Stimulated activated effector memory CD8-positive, alpha-beta T cell treated with anti-CD3 and anti-CD28 coated beads, Interleukin-12 subunit alpha, Interleukin-12 subunit beta, amount 100 ng/mL, for 72 hours (primary cell): ENCODE data around the gene MIA.
A peak's percentile ranks its signal among the peaks of the same experiment; 100 is the strongest.
"Not testable (repeated sequence)": the region's sequence is repeated elsewhere in the genome, so short reads cannot be mapped to it uniquely, and the experiment has no call there.

Experiments used
- ATAC-seq: fragments of 150-1000 bp; cut with Tn5 transposase; 2 replicates; pipeline ENCODE4 v1.10.0; 2021
- DNase-seq, 2 donors: peaks; one replicate each; pipeline ENCODE4 v3.0.0; 2021 to 2022; ENCODE audit warnings: low spot score in 2 of 2
- H3K27ac Mint-ChIP-seq: one replicate; pipeline ENCODE4 v1.8.0; 2022; ENCODE audit warnings: mild to moderate bottlenecking, mixed read lengths
- H3K36me3 Mint-ChIP-seq: one replicate; pipeline ENCODE4 v1.8.0; 2022; ENCODE audit warnings: mild to moderate bottlenecking, mixed read lengths
- H3K4me1 Mint-ChIP-seq: one replicate; pipeline ENCODE4 v1.8.0; 2022; ENCODE audit warnings: mixed read lengths
- H3K4me3 Mint-ChIP-seq: one replicate; pipeline ENCODE4 v1.8.0; 2022; ENCODE audit warnings: mild to moderate bottlenecking, mixed read lengths
- H3K9me3 Mint-ChIP-seq: one replicate; pipeline ENCODE4 v1.8.0; 2022; ENCODE audit warnings: mixed read lengths

The MIA gene

GRCh38 chr19:40803170-40803856, 28.0 kb downstream of the MIA start:
- H3K9me3 Mint-ChIP-seq: no peaks in the 10 kb centered on the region
- DNase-seq (no peak), ATAC-seq (no peak)
- peaks cover 84% of the 10 kb centered on the region for H3K36me3 Mint-ChIP-seq
- H3K4me1 Mint-ChIP-seq: peaks cover 91% of the 10 kb centered on the region
- peak overlapping the region; percentile 98 for H3K27ac Mint-ChIP-seq
- H3K4me3 Mint-ChIP-seq: peak overlapping the region; percentile 94

GRCh38 chr19:40803857-40804782, 28.8 kb downstream of the MIA start:
- H3K4me3 Mint-ChIP-seq: peak overlapping the region; percentile 94
- peaks cover 84% of the 10 kb centered on the region for H3K36me3 Mint-ChIP-seq
- H3K27ac Mint-ChIP-seq: peak overlapping the region; percentile 98
- DNase-seq: no peak
- H3K4me1 Mint-ChIP-seq: peaks cover 89% of the 10 kb centered on the region
- ATAC-seq: peak; percentile 2
- no peaks in the 10 kb centered on the region for H3K9me3 Mint-ChIP-seq

GRCh38 chr19:40804783-40805242, 29.5 kb downstream of the MIA start:
- peaks cover 89% of the 10 kb centered on the region for H3K4me1 Mint-ChIP-seq
- no peak for DNase-seq

GRCh38 chr19:40805258-40805868, 30.0 kb downstream of the MIA start:
- H3K4me1 Mint-ChIP-seq: peaks cover 89% of the 10 kb centered on the region
- peak; percentile 44 for ATAC-seq
- peak overlapping the region; percentile 98 for H3K27ac Mint-ChIP-seq
- peak overlapping the region; percentile 94 for H3K4me3 Mint-ChIP-seq
- no peak for DNase-seq
- H3K36me3 Mint-ChIP-seq: peaks cover 86% of the 10 kb centered on the region
- H3K9me3 Mint-ChIP-seq: no peaks in the 10 kb centered on the region

More at GRCh38 chr19:40804783-40805242, 29.5 kb downstream of the MIA start:
- H3K36me3 Mint-ChIP-seq: peaks cover 88% of the 10 kb centered on the region
- H3K9me3 Mint-ChIP-seq: no peaks in the 10 kb centered on the region
- H3K27ac Mint-ChIP-seq: peak overlapping the region; percentile 98
- peak overlapping the region; percentile 94 for H3K4me3 Mint-ChIP-seq
- no peak for ATAC-seq

- DNase-seq: peak; percentile 72 to 89
- Mint-ChIP-seq H3K36me3 (peaks cover 85% of the 10 kb centered on the region), H3K9me3 (no peaks in the 10 kb centered on the region), H3K27ac (peak overlapping the region; percentile 84), H3K4me1 (peaks cover 89% of the 10 kb centered on the region), H3K4me3 (peak overlapping the region; percentile 67)
- ATAC-seq: peak; percentile 74
Observed at GRCh38 chr19:40806423-40807146, 31.3 kb downstream of the MIA start.

- DNase-seq: no peak
Observed at GRCh38 chr19:40807147-40808020, 32.1 kb downstream of the MIA start.

GRCh38 chr19:40808021-40808325, 32.7 kb downstream of the MIA start:
- H3K9me3 Mint-ChIP-seq: no peaks in the 10 kb centered on the region
- H3K4me3 Mint-ChIP-seq: peak overlapping the region; percentile 67
- no peak for ATAC-seq
- H3K27ac Mint-ChIP-seq: peak overlapping the region; percentile 84
- no peak for DNase-seq
- peaks cover 89% of the 10 kb centered on the region for H3K4me1 Mint-ChIP-seq
- H3K36me3 Mint-ChIP-seq: peaks cover 84% of the 10 kb centered on the region

More at GRCh38 chr19:40807147-40808020, 32.1 kb downstream of the MIA start:
- Mint-ChIP-seq H3K4me3 (peak overlapping the region; percentile 67), H3K9me3 (no peaks in the 10 kb centered on the region), H3K36me3 (peaks cover 81% of the 10 kb centered on the region), H3K27ac (peak overlapping the region; percentile 84), H3K4me1 (peaks cover 89% of the 10 kb centered on the region)
- no peak for ATAC-seq

- H3K4me3 Mint-ChIP-seq: no peak overlapping the region
- no peak for ATAC-seq
- no peaks in the 10 kb centered on the region for H3K9me3 Mint-ChIP-seq
- peaks cover 86% of the 10 kb centered on the region for H3K4me1 Mint-ChIP-seq
- H3K36me3 Mint-ChIP-seq: peaks cover 80% of the 10 kb centered on the region
- H3K27ac Mint-ChIP-seq: peak overlapping the region; percentile 84
- no peak for DNase-seq
Observed at GRCh38 chr19:40808497-40808896, 33.2 kb downstream of the MIA start.

- no peak for ATAC-seq
- H3K36me3 Mint-ChIP-seq: peaks cover 70% of the 10 kb centered on the region
- DNase-seq: no peak
- peaks cover 76% of the 10 kb centered on the region for H3K4me1 Mint-ChIP-seq
- H3K9me3 Mint-ChIP-seq: no peaks in the 10 kb centered on the region
- H3K4me3 Mint-ChIP-seq: peak overlapping the region; percentile 80
- H3K27ac Mint-ChIP-seq: no peak overlapping the region
Observed at GRCh38 chr19:40809358-40810086, 34.2 kb downstream of the MIA start.

- ATAC-seq (no peak), DNase-seq (no peak)
- Mint-ChIP-seq H3K36me3 (peaks cover 64% of the 10 kb centered on the region), H3K27ac (no peak overlapping the region), H3K9me3 (no peaks in the 10 kb centered on the region), H3K4me1 (peaks cover 75% of the 10 kb centered on the region), H3K4me3 (peak overlapping the region; percentile 80)
Observed at GRCh38 chr19:40810160-40810559, 34.8 kb downstream of the MIA start.

- Mint-ChIP-seq H3K4me3 (peak overlapping the region; percentile 80), H3K27ac (peak overlapping the region; percentile 86), H3K4me1 (peaks cover 71% of the 10 kb centered on the region), H3K36me3 (peaks cover 61% of the 10 kb centered on the region)
- DNase-seq (peak; percentile 41 to 82), ATAC-seq (peak; percentile 84)
- not testable (repeated sequence) for H3K9me3 Mint-ChIP-seq
Observed at GRCh38 chr19:40810649-40811408, 35.5 kb downstream of the MIA start.

- H3K27ac Mint-ChIP-seq: peak overlapping the region; percentile 86
- peaks cover 62% of the 10 kb centered on the region for H3K4me1 Mint-ChIP-seq
- DNase-seq (no peak), ATAC-seq (no peak)
- H3K4me3 Mint-ChIP-seq: peak overlapping the region; percentile 80
- no peaks in the 10 kb centered on the region for H3K9me3 Mint-ChIP-seq
- H3K36me3 Mint-ChIP-seq: peaks cover 52% of the 10 kb centered on the region
Observed at GRCh38 chr19:40811478-40812341, 36.4 kb downstream of the MIA start.
